ENCODE data around the gene B4GALT5. TPM values are rescaled to one million over a fixed set of nuclear protein-coding genes. Genes with fewer than 3 reads are reported as not detected.

Gene B4GALT5
- total RNA-seq, 1 experiment from 2014 or later, result 62.4 TPM

- no peak overlapping the region for H3K27ac Mint-ChIP-seq
- no peaks in the 10 kb centered on the region for H3K36me3 Mint-ChIP-seq
- H3K27me3 Mint-ChIP-seq (ENCODE audit: low read depth), result no peaks in the 10 kb centered on the region; the same call in none of the 2 replicates
- no peak overlapping the region for H3K4me3 Mint-ChIP-seq
- DNase-seq (ENCODE audit: low spot score) (no peak), ATAC-seq (no peak)
- peaks cover 6% of the 10 kb centered on the region; the same call in 1 of the 2 replicates for H3K4me1 Mint-ChIP-seq
- H3K9me3 Mint-ChIP-seq, result peaks cover 4% of the 10 kb centered on the region; the same call in 1 of the 2 replicates
- ChIA-PET CTCF (interaction anchor here (1.4 to 4.5 kb wide), 3 partner anchors 13 to 54 kb away, joined by 6 to 32 read pairs (median 10); no protein-coding TSS in a partner anchor), POLR2A (no interaction called here)
- TF ChIP-seq RELA (CRISPR knock-in tag; IDR thresholded peaks at IDR 0.05; ENCODE audit: borderline replicate concordance) (no peak), CBFB (CRISPR knock-in tag; IDR thresholded peaks at IDR 0.05; ENCODE audit: low read depth) (no peak), JAZF1 (CRISPR knock-in tag; IDR thresholded peaks at IDR 0.05) (no peak)
These were observed 117.7 kb downstream of the B4GALT5 start for GRCh38 chr20:49595811-49596561.

DNA sequence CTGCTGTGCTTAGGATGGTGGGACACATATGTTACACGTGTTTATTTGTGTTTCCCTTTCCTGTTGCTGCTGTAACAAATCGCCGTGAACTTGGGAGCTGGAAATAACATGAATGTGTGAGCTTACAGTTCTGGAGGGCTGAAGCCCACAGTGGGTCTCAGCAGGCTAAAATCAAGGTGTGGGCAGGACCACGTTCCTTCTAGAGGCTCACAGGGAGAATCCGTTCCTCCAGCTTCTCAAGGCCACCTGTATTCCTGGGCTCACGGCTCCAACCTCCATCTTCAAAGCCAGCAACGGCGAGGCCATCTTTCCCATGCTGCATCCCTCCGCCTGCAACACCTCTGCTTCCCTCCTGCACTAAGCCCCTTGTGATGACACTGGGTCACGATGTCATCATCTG is 118.3 kb downstream of the B4GALT5 start:
- TF ChIP-seq ATF1 (CRISPR knock-in tag; IDR thresholded peaks at IDR 0.05) (no peak), CREM (CRISPR knock-in tag; IDR thresholded peaks at IDR 0.05) (no peak), NR3C1 (CRISPR knock-in tag; conservative IDR thresholded peaks at IDR 0.05; ENCODE audit: low read depth) (no peak), TEAD1 (CRISPR knock-in tag; IDR thresholded peaks at IDR 0.05) (no peak), IRF1 (CRISPR knock-in tag; IDR thresholded peaks at IDR 0.05) (no peak), KAT7 (CRISPR knock-in tag; IDR thresholded peaks at IDR 0.05; ENCODE audit: borderline replicate concordance) (no peak), E2F5 (CRISPR knock-in tag; IDR thresholded peaks at IDR 0.05) (no peak), MAX (CRISPR knock-in tag; IDR thresholded peaks at IDR 0.05) (no peak), ARID4B (CRISPR knock-in tag; IDR thresholded peaks at IDR 0.05; ENCODE audit: borderline replicate concordance) (no peak), RELA (CRISPR knock-in tag; IDR thresholded peaks at IDR 0.05; ENCODE audit: borderline replicate concordance) (no peak), ZNF512 (CRISPR knock-in tag; IDR thresholded peaks at IDR 0.05; ENCODE audit: borderline replicate concordance) (no peak), CDX4 (CRISPR knock-in tag; IDR thresholded peaks at IDR 0.05; ENCODE audit: borderline replicate concordance) (no peak), ZNF232 (CRISPR knock-in tag; IDR thresholded peaks at IDR 0.05) (no peak), FOXK1 (CRISPR knock-in tag; IDR thresholded peaks at IDR 0.05) (no peak), GABPB1 (CRISPR knock-in tag; IDR thresholded peaks at IDR 0.05) (no peak)
- TF ChIP-seq, protein P1, sequence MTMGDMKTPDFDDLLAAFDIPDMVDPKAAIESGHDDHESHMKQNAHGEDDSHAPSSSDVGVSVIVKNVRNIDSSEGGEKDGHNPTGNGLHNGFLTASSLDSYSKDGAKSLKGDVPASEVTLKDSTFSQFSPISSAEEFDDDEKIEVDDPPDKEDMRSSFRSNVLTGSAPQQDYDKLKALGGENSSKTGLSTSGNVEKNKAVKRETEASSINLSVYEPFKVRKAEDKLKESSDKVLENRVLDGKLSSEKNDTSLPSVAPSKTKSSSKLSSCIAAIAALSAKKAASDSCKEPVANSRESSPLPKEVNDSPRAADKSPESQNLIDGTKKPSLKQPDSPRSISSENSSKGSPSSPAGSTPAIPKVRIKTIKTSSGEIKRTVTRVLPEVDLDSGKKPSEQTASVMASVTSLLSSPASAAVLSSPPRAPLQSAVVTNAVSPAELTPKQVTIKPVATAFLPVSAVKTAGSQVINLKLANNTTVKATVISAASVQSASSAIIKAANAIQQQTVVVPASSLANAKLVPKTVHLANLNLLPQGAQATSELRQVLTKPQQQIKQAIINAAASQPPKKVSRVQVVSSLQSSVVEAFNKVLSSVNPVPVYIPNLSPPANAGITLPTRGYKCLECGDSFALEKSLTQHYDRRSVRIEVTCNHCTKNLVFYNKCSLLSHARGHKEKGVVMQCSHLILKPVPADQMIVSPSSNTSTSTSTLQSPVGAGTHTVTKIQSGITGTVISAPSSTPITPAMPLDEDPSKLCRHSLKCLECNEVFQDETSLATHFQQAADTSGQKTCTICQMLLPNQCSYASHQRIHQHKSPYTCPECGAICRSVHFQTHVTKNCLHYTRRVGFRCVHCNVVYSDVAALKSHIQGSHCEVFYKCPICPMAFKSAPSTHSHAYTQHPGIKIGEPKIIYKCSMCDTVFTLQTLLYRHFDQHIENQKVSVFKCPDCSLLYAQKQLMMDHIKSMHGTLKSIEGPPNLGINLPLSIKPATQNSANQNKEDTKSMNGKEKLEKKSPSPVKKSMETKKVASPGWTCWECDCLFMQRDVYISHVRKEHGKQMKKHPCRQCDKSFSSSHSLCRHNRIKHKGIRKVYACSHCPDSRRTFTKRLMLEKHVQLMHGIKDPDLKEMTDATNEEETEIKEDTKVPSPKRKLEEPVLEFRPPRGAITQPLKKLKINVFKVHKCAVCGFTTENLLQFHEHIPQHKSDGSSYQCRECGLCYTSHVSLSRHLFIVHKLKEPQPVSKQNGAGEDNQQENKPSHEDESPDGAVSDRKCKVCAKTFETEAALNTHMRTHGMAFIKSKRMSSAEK (CRISPR knock-in tag; IDR thresholded peaks at IDR 0.05; ENCODE audit: borderline replicate concordance), result no peak
- Mint-ChIP-seq H3K36me3 (no peaks in the 10 kb centered on the region), H3K4me3 (no peak overlapping the region), H3K27ac (no peak overlapping the region), H3K9me3 (peaks cover 4% of the 10 kb centered on the region; the same call in 1 of the 2 replicates), H3K4me1 (peaks cover 6% of the 10 kb centered on the region; the same call in 1 of the 2 replicates), H3K27me3 (ENCODE audit: low read depth) (no peaks in the 10 kb centered on the region; the same call in none of the 2 replicates)
- DNase-seq (ENCODE audit: low spot score), result no peak
- CTCF ChIA-PET, result interaction anchor here (1.0 to 4.5 kb wide), 5 partner anchors 8 to 53 kb away, joined by 4 to 32 read pairs (median 10); no protein-coding TSS in a partner anchor
- ATAC-seq, result no peak
- POLR2A ChIA-PET, result no interaction called here
